ENCODE results near the gene GOSR2. TPM values are rescaled to one million over a fixed set of nuclear protein-coding genes. Genes with fewer than 3 reads are reported as not detected.

GOSR2 gene
- polyA plus RNA-seq, 1 of the 3 experiments (the other 2 are of a cell fraction) = 74.2 TPM

DNA sequence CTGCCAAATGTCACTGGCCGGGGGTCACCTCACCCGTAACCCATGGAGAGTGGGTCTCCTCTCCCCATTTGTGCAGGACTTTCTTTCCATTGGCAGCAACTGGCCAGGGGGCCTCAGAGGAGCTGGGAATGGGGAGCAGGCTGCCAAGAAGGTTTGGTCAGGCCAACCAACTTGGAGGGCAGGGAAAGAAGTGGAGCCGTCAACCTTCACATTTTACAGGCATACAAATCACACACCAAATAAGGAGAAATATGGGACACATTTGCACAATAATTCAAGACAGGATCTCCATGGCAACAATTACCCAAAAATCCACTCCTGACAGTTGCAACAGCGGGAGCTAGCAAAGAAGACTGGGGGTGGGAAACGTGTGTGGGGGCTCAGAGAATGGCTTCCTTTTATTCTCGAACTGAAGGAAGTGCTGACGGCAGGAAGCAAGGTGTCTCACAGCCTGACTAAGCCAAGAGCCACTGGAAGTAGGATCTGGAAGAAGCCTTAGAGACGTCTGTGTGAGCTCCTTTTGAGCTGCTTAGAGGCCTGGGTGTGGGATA lies 35.2 kb downstream of the GOSR2 start:
- no peak overlapping the region for H3K4me3 ChIP-seq (ENCODE audit: low read depth in 2 of 2, low read length in 1 of 2)
- H3K4me2 ChIP-seq = no peak overlapping the region
- H3F3A ChIP-seq (replicated peaks; ENCODE audit: insufficient read depth) = no peaks in the 10 kb centered on the region
- ChIA-PET POLR2A (interaction anchor here (1.6 kb wide), 1 partner anchor 11 kb away, joined by 4 read pairs; no protein-coding TSS in a partner anchor), CTCF (interaction anchor here (0.8 to 3.1 kb wide), 5 partner anchors 9 to 117 kb away, joined by 3 to 26 read pairs (median 6); no protein-coding TSS in a partner anchor)
- peaks cover 0 to 2% of the 10 kb centered on the region in 2 experiments; a peak in 1 of 4 replicates for H3K4me1 ChIP-seq (ENCODE audit: control insufficient read depth in 1 of 2, insufficient read depth in 2 of 2, low read depth in 1 of 2, low read length in 1 of 2)
- 65% methylated on average over 8 of the region's 8 CpGs for WGBS (ENCODE audit: low lambda C conversion rate)
- H3K9me3 ChIP-seq = no peaks in the 10 kb centered on the region
- H3K27ac ChIP-seq (ENCODE audit: low read depth in 2 of 2, low read length in 1 of 2) = no peak overlapping the region
- H2AFZ ChIP-seq (ENCODE audit: low read depth) = no peak overlapping the region
- TF ChIP-seq FOXJ3 (CRISPR knock-in tag; IDR thresholded peaks at IDR 0.05) = no peak
- TF ChIP-seq TCF12 (IDR thresholded peaks at IDR 0.05) = no peak
- TF ChIP-seq RFX5 (IDR thresholded peaks at IDR 0.05; ENCODE audit: low read length) = no peak
- TF ChIP-seq TEAD4 (IDR thresholded peaks at IDR 0.05; ENCODE audit: borderline replicate concordance, insufficient read depth) = no peak
- TF ChIP-seq NFIC (IDR thresholded peaks at IDR 0.05; ENCODE audit: borderline replicate concordance) = no peak
- no peak for TF ChIP-seq NRF1 (IDR thresholded peaks at IDR 0.05; ENCODE audit: low read depth, low read length)
- TF ChIP-seq RCOR1 (IDR thresholded peaks at IDR 0.05; ENCODE audit: low read length) = no peak
- TF ChIP-seq EZH2phosphoT487 (IDR thresholded peaks at IDR 0.05; ENCODE audit: borderline replicate concordance, low read depth) = no peak
- TF ChIP-seq RAD21 (IDR thresholded peaks at IDR 0.05; ENCODE audit: low read length) = no peak
- TF ChIP-seq GABPA (IDR thresholded peaks at IDR 0.05; ENCODE audit: low read depth) = no peak
- TF ChIP-seq, protein P1, sequence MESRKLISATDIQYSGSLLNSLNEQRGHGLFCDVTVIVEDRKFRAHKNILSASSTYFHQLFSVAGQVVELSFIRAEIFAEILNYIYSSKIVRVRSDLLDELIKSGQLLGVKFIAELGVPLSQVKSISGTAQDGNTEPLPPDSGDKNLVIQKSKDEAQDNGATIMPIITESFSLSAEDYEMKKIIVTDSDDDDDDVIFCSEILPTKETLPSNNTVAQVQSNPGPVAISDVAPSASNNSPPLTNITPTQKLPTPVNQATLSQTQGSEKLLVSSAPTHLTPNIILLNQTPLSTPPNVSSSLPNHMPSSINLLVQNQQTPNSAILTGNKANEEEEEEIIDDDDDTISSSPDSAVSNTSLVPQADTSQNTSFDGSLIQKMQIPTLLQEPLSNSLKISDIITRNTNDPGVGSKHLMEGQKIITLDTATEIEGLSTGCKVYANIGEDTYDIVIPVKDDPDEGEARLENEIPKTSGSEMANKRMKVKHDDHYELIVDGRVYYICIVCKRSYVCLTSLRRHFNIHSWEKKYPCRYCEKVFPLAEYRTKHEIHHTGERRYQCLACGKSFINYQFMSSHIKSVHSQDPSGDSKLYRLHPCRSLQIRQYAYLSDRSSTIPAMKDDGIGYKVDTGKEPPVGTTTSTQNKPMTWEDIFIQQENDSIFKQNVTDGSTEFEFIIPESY (IDR thresholded peaks at IDR 0.05; ENCODE audit: borderline replicate concordance, low read depth) = no peak
- no peak for TF ChIP-seq MXI1 (IDR thresholded peaks at IDR 0.05; ENCODE audit: low read depth, low read length)
- TF ChIP-seq SIN3A (IDR thresholded peaks at IDR 0.05; ENCODE audit: borderline replicate concordance, low read depth, low read length) = no peak
- TF ChIP-seq YY1 (IDR thresholded peaks at IDR 0.05; ENCODE audit: low read depth) = no peak
- no peak for TF ChIP-seq EP300 (IDR thresholded peaks at IDR 0.05; ENCODE audit: borderline replicate concordance in 1 of 2, low read depth in 1 of 2, low read length in 1 of 2)
- TF ChIP-seq, protein P2, sequence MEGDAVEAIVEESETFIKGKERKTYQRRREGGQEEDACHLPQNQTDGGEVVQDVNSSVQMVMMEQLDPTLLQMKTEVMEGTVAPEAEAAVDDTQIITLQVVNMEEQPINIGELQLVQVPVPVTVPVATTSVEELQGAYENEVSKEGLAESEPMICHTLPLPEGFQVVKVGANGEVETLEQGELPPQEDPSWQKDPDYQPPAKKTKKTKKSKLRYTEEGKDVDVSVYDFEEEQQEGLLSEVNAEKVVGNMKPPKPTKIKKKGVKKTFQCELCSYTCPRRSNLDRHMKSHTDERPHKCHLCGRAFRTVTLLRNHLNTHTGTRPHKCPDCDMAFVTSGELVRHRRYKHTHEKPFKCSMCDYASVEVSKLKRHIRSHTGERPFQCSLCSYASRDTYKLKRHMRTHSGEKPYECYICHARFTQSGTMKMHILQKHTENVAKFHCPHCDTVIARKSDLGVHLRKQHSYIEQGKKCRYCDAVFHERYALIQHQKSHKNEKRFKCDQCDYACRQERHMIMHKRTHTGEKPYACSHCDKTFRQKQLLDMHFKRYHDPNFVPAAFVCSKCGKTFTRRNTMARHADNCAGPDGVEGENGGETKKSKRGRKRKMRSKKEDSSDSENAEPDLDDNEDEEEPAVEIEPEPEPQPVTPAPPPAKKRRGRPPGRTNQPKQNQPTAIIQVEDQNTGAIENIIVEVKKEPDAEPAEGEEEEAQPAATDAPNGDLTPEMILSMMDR (IDR thresholded peaks at IDR 0.05) = no peak
- TF ChIP-seq TAF1 (IDR thresholded peaks at IDR 0.05; ENCODE audit: borderline replicate concordance, low read depth, low read length) = no peak
- TF ChIP-seq, protein P3, sequence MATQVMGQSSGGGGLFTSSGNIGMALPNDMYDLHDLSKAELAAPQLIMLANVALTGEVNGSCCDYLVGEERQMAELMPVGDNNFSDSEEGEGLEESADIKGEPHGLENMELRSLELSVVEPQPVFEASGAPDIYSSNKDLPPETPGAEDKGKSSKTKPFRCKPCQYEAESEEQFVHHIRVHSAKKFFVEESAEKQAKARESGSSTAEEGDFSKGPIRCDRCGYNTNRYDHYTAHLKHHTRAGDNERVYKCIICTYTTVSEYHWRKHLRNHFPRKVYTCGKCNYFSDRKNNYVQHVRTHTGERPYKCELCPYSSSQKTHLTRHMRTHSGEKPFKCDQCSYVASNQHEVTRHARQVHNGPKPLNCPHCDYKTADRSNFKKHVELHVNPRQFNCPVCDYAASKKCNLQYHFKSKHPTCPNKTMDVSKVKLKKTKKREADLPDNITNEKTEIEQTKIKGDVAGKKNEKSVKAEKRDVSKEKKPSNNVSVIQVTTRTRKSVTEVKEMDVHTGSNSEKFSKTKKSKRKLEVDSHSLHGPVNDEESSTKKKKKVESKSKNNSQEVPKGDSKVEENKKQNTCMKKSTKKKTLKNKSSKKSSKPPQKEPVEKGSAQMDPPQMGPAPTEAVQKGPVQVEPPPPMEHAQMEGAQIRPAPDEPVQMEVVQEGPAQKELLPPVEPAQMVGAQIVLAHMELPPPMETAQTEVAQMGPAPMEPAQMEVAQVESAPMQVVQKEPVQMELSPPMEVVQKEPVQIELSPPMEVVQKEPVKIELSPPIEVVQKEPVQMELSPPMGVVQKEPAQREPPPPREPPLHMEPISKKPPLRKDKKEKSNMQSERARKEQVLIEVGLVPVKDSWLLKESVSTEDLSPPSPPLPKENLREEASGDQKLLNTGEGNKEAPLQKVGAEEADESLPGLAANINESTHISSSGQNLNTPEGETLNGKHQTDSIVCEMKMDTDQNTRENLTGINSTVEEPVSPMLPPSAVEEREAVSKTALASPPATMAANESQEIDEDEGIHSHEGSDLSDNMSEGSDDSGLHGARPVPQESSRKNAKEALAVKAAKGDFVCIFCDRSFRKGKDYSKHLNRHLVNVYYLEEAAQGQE (IDR thresholded peaks at IDR 0.05; ENCODE audit: low read depth, low read length) = no peak
- TF ChIP-seq CHD2 (IDR thresholded peaks at IDR 0.05; ENCODE audit: low read length, partially characterized antibody) = no peak
- TF ChIP-seq SMC3 (IDR thresholded peaks at IDR 0.05; ENCODE audit: low read depth, low read length) = no peak
- H4K20me1 ChIP-seq (ENCODE audit: insufficient read depth) = no peaks in the 10 kb centered on the region
- no peak overlapping the region for H3K9ac ChIP-seq
- no peaks in the 10 kb centered on the region for H3K36me3 ChIP-seq (replicated peaks in 1 of 2; ENCODE audit: control insufficient read depth in 1 of 2, insufficient read depth in 2 of 2, low read length in 1 of 2)
- H3K27me3 ChIP-seq (ENCODE audit: insufficient read depth) = no peaks in the 10 kb centered on the region
- H3K9me2 ChIP-seq = no peaks in the 10 kb centered on the region
- no peak for DNase-seq
- no peaks in the 10 kb centered on the region for H3K79me2 ChIP-seq (ENCODE audit: insufficient read depth)
